SH-SY5Y (cell line): ENCODE results near the gene OR8A1.

Experiments used
- GATA2 ChIP-seq: IDR thresholded peaks from 2 replicates; pipeline ENCODE4 v1.6.1; 2011; ENCODE audit warnings: mild to moderate bottlenecking, low read depth, low read length
- GATA3 ChIP-seq: IDR thresholded peaks from 2 replicates; pipeline ENCODE4 v1.6.1; 2011; ENCODE audit warnings: low read depth, mild to moderate bottlenecking, low read length, moderate library complexity

The OR8A1 gene

DNA sequence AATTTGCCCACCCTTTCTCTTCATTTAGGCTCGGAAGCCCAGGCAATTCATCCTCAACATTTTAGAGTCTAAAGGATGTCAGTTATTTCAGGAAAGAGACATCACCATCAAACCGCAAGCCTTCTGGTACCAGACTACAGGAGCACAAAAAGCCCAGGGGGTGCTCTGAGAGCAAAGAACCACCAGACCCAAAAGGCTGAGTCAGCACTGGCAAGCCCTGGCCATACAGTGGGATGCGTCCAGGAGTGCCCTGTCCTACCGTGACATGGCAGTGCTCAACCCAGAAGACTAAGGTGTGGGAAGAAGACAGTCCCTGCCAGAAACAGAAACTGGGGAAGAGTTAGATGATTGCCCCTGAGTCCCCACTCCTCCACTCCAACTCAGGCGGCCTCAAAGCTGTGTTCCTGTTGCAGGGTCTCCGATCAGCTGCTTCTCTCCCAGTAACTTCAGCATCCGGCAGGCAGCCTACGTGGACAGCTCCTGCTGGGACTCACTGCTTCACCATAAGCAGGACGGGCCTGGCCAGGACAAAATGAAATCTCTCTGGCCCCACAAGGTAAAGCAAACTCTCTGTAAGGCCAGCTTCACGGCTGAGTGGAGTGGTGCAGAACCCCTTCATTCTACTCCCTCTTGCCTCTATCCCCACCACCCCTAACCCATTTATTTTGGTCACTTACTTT, 42.9 kb downstream of the OR8A1 start:
- TF ChIP-seq GATA3 (no peak), GATA2 (no peak)

DNA sequence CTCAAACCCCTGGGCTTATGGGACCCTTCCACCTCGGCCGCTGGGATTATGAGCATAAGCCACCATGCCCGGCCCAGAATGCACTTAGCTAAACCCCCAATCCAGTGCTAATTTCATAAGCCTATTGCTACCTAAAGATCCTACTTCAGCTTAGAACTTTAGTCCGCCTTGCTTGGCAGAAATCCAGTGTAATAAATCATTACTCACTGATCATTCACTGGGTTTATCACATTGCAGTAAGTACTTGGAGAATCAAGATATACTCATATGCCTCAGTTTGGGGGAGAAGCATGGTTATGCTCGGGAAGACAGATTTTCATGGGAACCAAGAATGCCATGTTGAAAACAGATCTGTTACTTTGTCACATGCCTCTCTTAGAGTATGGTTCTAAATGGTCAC, 49.1 kb downstream of the OR8A1 start:
- TF ChIP-seq GATA3 (no peak), GATA2 (no peak)
